Psoas muscle (tissue), 8 donors: ENCODE measurements around the gene LPAR1. TPM values are rescaled to one million over a fixed set of nuclear protein-coding genes. Genes with fewer than 3 reads are reported as not detected.
A peak's percentile ranks its signal among the peaks of the same experiment; 100 is the strongest.

Source experiments
- ATAC-seq, 4 donors: fragments of 200-7000 bp; cut with Tn5 transposase; one replicate each; pipeline ENCODE4 v1.9.1; 2020; ENCODE audit warnings: moderate library complexity in 3 of 4, mild to moderate bottlenecking in 2 of 4
- DNase-seq, 2 donors: peaks; one replicate each; pipeline ENCODE4 v3.0.0-alpha.2; 2020
- H3K27ac ChIP-seq: fragments of 200-600 bp; one replicate; pipeline ENCODE4 v1.8.0; 2022
- H3K27me3 ChIP-seq, 3 donors: fragments of 200-600 bp in 1 of 3; one replicate each; pipeline versions ENCODE4 v1.6.1 to v1.8.0; 2013 to 2022; ENCODE audit warnings: low read length in 2 of 3, mild to moderate bottlenecking in 2 of 3, moderate library complexity in 1 of 3; ENCODE audit not compliant: insufficient read depth in 3 of 3
- H3K36me3 ChIP-seq, 2 donors: fragments of 200-600 bp in 1 of 2; one replicate each; pipeline versions ENCODE4 v1.6.1 to v1.8.0; 2013 to 2022; ENCODE audit warnings: low read depth in 1 of 2, mild to moderate bottlenecking in 1 of 2, moderate library complexity in 1 of 2; ENCODE audit not compliant: insufficient read depth in 1 of 2
- H3K4me1 ChIP-seq: fragments of 200-600 bp; one replicate; pipeline ENCODE4 v1.8.0; 2022
- H3K4me3 ChIP-seq: fragments of 200-600 bp; one replicate; pipeline ENCODE4 v1.8.0; 2022; ENCODE audit warnings: mild to moderate bottlenecking
- H3K9me3 ChIP-seq: fragments of 200-600 bp; one replicate; pipeline ENCODE4 v1.8.0; 2022
- CTCF ChIP-seq: fragments of 200-600 bp; IDR thresholded peaks from one replicate; pipeline ENCODE4 v1.8.0; 2022; ENCODE audit warnings: antibody characterized with exemption
- WGBS, 3 donors: extraction: QIAGEN DNeasy Blood & Tissue Kit; methylation state at CpG; one replicate each; pipeline versions ENCODE4 v1.1.6 to v1.1.7; 2013; 5-methylcytosine and 5-hydroxymethylcytosine counted together
- intact Hi-C, 2 donors: fragments of 100-400 bp; cut with DNase I; formaldehyde crosslinking; loops; one replicate each; pipeline versions ENCODE4 v1.11.0 to v1.14.2; 2022
- polyA plus RNA-seq, 3 donors: library from polyadenylated mRNA; stranded (reverse); fragments of 200-250 nt; gene quantifications; one replicate each; pipeline ENCODE4 v1.2.3, GENCODE V29; 2013
- total RNA-seq, 4 donors: library from RNA; stranded (reverse); fragmentation: NEBNext Ultra II Directional in 2 of 4; extraction: Animal tissue kit (Norgen Biotek cat#: 25700) in 2 of 4; gene quantifications; one replicate each; pipeline versions ENCODE4 v1.2.1 to v1.2.4, GENCODE V29; 2021 to 2023
- donor health status: healthy with polysubstance abuse.
- donor health status: DM: no; HTN: no; CAD: no; lungs with moderate emphysema.
- donor health status: Bipolar disorder and iron deficiency.
- donor health status: healthy.
- donor health status: DM: yes; HTN: yes; CAD: no.
- donor health status: DM: no; HTN: no; CAD: no.
- donor health status: DM: no; HTN: no; CAD: no.
- donor health status: DM: yes; HTN: yes; CAD: no.

LPAR1 gene
- total and polyA plus RNA-seq, 7 donors = 2.5 to 7.7 (median 4.7) TPM

GRCh38 chr9:110977259-110977709 lies 61.0 kb downstream of the LPAR1 start:
- no peaks in the 10 kb centered on the region for H3K9me3 ChIP-seq
- H3K27ac ChIP-seq = no peak overlapping the region
- intact Hi-C loops = no loop called here
- H3K27me3 ChIP-seq = no peaks in the 10 kb centered on the region
- no peak overlapping the region for H3K4me3 ChIP-seq
- DNase-seq = no peak
- TF ChIP-seq CTCF = no peak
- 1 to 15% (median 10%) methylated on average over 3 of the region's 3 CpGs for WGBS, 3 donors
- no peaks in the 10 kb centered on the region for H3K36me3 ChIP-seq
- no peaks in the 10 kb centered on the region for H3K4me1 ChIP-seq
- peak in 1 of 4 donors; percentile 35 for ATAC-seq

- H3K9me3 ChIP-seq = no peaks in the 10 kb centered on the region
- H3K36me3 ChIP-seq = no peaks in the 10 kb centered on the region
- H3K4me1 ChIP-seq = no peaks in the 10 kb centered on the region
- DNase-seq (no peak), ATAC-seq (no peak)
- no peaks in the 10 kb centered on the region for H3K27me3 ChIP-seq
- 56 to 62% (median 57%) methylated on average over 5 to 6 of the region's 6 CpGs for WGBS, 3 donors
- H3K27ac ChIP-seq = no peak overlapping the region
- no peak for TF ChIP-seq CTCF
- no peak overlapping the region for H3K4me3 ChIP-seq
- intact Hi-C loops = no loop called here
Observed at GRCh38 chr9:110975969-110976368, 62.3 kb downstream of the LPAR1 start.

GRCh38 chr9:110975278-110975677 lies 63.0 kb downstream of the LPAR1 start:
- Histone ChIP-seq H3K27ac (no peak overlapping the region), H3K4me1 (no peaks in the 10 kb centered on the region), H3K4me3 (no peak overlapping the region), H3K9me3 (no peaks in the 10 kb centered on the region), H3K36me3 (no peaks in the 10 kb centered on the region), H3K27me3 (no peaks in the 10 kb centered on the region)
- intact Hi-C loops = no loop called here
- ATAC-seq (no peak), DNase-seq (no peak)
- WGBS, 3 donors = 89 to 93% (median 93%) methylated on average over 2 of the region's 2 CpGs
- TF ChIP-seq CTCF = no peak

- 82 to 84% (median 83%) methylated on average over 5 of the region's 5 CpGs for WGBS, 3 donors
Observed at GRCh38 chr9:110971705-110972104, 66.6 kb downstream of the LPAR1 start.

More at GRCh38 chr9:110971705-110972104, 66.6 kb downstream of the LPAR1 start:
- no peak overlapping the region for H3K4me3 ChIP-seq
- intact Hi-C loops = no loop called here
- TF ChIP-seq CTCF = no peak
- no peaks in the 10 kb centered on the region for H3K9me3 ChIP-seq
- H3K27ac ChIP-seq = no peak overlapping the region
- no peak for ATAC-seq
- DNase-seq = no peak
- H3K27me3 ChIP-seq = no peaks in the 10 kb centered on the region
- H3K4me1 ChIP-seq = no peaks in the 10 kb centered on the region
- H3K36me3 ChIP-seq = no peaks in the 10 kb centered on the region
